Stimulated activated CD8-positive, alpha-beta memory T cell treated with anti-CD3 and anti-CD28 coated beads, Interleukin-15, amount 100 ng/mL, for 48 hours (primary cell): ENCODE results near the gene LDAH.
"Not testable (repeated sequence)": the region's sequence is repeated elsewhere in the genome, so short reads cannot be mapped to it uniquely, and the experiment has no call there.

Experiments used
- DNase-seq, 2 donors: peaks; one replicate each; pipeline ENCODE4 v3.0.0-alpha.2; 2020; ENCODE audit warnings: low read depth in 2 of 2

Gene LDAH

DNA sequence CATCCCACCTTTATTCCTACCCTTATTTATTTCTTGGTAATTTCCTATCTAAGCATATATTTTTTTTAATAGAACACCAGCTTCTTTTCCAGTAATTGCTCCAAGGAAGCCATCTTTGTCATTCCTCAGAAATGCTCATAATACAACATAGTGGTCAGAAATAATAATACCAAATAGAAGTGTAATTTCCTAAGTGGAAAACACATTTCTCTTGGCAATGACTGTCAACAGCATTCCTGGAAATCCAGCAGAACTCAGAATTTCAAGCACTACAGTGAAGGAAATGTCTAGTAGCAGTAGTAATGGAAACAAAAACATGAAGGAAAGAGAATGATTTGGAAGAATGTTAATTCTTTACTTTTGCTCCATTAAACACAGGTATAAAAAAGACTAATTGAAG is 99.4 kb downstream of the LDAH start:
- DNase-seq, result no peak

DNA sequence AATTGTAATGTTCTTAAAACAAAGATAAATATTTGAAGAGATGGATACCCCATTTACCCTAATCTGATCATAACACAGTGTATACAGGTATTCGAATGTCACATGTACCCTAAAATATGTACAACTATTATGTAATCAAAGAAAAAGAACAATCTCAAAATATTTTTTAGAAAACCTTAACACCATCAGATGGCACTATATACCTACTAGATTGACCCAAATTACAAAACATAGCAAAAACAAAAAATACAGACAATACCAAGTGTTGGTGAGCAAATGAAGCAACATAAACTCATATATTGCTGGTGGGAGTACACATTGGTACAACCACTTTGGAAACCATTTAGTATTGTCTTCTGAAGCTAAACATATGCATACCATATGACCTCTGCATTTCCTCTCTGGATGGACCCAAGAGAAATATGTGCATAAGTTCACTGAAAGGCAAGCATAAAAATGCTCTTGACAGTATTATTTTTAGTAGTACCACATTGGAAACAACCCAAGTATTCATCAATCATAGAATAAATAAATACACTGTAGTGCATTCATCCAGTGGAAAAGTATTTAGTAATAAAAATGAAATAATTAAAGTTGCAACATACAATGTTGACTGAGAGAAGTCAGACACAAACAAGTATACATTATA is 100.2 kb downstream of the LDAH start:
- no peak for DNase-seq

DNA sequence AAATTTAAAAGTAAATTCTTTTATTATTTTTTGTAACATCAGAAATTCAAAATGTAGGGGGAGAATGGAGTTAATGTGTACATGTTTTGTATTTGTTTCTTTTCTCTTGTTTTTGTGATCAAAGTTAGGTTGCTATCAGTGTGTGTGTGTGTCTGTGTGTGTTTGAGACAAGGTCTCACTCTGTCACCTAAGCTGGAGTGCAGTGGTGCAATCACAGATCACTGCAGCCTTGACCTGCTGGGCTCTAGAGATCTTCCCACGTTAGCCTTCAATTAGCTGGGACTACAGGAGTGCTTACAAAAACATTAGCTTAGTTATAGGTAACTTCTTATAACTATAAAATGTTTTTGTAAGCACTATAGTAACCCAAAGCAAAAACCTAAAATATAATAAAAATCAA is 105.3 kb downstream of the LDAH start:
- DNase-seq, result no peak

DNA sequence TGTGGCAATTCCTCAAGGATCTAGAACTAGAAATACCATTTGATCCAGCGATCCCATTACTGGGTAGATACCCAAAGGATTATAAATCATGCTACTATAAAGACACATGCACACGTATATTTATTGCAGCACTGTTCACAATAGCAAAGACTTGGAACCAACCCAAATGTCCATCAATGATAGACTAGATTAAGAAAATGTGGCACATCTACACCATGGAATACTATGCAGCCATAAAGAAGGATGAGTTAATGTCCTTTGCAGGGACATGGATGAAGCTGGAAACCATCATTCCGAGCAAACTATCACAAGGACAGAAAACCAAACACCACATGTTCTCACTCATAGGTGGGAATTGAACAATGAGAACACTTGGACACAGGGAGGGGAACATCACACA is 106.7 kb downstream of the LDAH start:
- not testable (repeated sequence) for DNase-seq

DNA sequence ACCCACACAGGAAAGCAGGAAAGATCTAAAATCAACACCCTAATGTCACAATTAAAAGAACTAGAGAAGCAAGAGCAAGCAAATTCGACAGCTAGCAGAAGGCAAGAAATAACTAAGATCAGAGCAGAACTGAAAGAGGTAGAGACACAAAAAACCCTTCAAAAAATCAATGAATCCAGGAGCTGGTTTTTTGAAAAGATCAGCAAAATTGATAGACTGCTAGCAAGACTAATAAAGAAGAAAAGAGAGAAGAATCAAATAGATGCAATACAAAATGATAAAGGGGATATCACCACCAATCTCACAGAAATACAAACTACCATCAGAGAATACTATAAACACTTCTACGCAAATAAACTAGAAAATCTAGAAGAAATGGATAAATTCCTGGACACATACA is 108.5 kb downstream of the LDAH start:
- DNase-seq, result not testable (repeated sequence)

DNA sequence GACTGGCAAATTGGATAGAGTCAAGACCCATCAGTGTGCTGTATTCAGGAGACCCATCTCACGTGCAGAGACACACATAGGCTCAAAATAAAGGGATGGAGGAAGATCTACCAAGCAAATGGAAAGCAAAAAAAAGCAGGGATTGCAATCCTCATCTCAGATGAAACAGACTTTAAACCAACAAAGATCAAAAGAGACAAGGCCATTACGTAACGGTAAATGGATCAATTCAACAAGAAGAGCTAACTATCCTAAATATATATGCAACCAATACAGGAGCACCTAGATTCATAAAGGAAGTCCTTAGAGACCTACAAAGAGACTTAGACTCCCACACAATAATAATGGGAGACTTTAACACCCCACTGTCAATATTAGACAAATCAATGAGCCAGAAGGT is 109.3 kb downstream of the LDAH start:
- DNase-seq, result not testable (repeated sequence)

DNA sequence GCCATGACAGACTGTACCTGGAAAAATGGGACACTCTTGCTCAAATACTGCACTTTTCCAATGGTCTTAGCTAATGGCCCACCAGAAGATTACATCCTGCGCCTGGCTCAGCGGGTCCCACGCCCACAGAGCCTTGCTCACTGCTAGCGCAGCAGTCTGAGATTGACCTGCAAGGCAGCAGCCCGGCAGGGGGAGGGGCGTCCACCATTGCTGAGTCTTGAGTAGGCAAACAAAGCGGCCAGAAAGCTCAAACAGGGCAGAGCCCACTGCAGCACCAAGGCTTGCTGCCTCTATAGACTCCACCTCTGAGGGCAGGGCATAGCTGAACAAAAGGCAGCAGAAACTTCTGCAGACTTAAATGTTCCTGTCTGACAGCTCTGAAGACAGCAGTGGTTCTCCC is 111.3 kb downstream of the LDAH start:
- DNase-seq, result not testable (repeated sequence)

DNA sequence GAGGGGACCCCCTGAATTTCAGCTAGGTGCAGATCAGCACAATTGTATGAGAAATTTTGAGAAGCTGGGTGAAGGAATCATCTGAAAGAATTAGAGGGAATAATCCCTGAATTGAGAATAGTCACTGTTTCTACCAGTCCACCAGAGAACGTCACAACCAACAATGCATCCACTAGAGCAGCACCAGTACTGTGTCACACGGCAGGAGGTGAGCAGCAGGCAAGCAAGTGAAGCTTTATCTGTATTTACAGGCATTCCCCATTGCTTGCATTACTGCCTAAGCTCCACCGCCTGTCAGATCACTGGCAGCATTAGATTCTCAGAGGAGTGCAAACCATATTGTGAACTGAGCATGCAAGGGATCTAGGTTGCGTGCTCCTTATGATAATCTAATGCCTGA is 115.3 kb downstream of the LDAH start:
- no peak for DNase-seq

DNA sequence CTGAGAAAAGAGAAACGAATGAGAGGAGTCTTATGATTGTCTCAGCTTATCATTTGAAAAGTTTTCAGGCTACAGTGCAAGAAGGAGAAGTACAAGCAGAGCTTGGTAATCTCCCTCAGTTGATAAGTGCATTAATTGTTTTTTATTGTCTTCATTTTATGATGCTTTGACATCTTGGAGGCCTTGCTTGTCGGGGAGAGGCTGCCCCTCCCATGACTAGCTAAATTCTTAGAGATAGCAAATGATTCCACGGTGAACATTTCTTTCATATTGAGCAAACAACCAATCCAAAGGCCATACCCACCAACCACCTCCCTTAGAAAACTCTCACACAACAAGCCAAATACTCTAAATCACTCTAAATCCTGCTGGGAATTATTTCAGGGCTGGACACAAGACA is 116.1 kb downstream of the LDAH start:
- DNase-seq, result no peak

DNA sequence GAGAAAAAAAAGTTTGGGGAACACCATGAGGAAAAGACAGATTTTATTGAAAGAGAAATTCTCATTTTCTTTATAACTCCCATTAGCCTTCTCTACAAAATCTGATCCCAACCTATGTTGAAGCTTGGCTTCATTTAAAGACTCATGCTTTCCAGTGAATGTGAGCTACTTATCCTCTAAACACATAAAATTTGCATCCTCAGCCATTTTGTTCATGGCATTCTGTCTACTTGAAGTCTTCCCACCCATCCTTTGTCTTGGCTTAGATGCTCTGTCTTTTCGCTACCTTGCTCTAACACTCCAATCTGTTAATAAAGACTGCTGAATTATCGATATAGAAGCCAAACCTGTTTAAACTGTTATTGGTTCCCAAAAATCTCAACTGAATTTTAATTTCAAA is 116.7 kb downstream of the LDAH start:
- no peak for DNase-seq

DNA sequence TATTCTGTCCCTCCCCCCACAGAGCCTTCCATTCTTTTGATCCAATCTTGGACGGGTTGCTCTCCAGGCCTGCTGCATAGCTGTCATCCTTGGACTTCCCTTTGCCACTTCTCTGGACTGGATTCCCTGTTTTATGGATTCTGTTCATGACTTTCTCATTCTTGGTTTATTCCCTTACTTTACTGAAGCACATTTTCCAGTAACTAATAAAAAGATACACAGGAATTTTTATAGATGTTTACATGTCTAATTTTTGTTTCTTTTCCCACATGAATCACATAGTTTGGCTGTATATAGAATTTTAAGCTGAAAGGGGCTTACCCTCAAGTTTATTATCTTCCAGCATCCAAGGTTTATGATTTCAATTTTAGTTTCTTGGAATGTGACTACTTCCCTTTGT is 118.0 kb downstream of the LDAH start:
- DNase-seq, result no peak

DNA sequence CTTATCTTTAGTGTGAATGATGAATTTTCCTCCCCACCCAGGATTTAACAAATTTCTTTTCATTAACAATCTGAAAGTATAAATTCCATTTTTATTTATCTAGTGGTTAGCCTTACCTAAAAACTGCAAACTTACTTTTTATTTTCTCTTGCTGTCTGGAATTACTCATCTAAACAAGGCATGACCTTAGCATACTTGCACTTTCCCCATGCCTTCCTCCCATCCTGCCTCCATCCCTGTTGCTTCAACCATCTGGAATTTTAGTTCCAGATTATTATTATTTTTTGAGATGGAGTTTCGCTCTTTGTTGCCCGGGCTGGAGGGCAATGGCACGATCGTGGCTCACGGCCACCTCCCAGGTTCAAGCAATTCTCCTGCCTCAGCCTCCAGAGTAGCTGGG is 120.3 kb downstream of the LDAH start:
- no peak for DNase-seq

DNA sequence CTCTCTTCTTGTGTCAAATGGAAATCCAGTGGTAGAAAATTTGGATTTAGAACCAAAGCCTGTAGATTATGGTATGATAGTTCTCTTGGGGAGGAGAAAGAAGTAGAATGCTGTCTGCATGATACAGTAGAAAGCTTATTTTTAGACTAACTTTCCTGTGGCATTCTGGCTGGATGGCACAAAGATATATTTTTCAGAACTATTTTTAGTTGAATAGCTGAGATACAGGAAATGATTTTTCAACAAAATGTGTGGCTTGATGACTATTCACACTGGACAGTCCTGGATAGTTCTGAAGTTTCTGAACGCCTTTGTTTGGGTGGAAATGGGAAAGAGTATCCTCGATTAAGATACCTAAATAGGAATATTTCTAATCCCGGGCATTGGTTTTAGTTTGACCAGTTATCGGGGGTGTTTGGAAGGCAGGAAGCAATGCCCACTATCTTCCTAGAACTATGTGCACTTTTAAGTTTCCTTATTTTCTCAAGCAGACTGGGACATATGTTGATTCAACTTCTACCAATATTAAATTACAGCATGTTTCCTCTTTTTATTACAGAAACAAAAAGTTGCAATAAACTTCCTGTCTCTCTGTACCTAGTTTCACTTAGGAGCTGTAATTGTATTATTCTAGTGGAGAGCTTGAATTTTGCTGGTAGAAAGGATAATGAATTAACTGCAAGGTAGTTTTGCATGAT is 123.8 kb downstream of the LDAH start:
- no peak for DNase-seq

DNA sequence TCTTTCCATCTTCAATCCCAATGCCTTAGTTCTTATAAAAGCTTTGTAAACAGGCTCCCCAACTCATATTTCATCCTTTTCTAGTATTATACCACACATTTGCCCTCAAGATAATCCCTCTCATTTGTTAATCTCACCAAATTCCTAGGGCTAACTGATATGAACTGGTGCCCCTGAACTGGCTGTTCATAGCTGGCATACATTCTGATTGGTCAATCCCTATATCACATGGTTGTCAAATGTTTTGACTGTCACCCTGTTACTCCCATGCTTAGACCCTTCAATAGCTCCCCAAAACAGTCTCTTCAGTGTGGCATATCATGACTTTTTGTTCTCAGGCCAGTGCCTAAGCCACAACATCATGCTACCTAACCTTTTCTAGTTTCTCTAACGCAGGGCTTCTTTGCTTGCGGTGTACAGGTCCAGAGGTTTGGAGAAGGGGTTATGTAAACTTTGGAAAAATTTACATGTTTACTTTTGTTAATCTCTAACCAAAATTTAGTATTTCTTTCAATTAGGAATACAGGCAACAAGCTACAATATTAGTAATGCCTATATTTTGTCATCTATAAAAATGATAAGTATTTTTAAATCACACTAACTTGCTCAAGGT is 125.5 kb downstream of the LDAH start:
- no peak for DNase-seq

DNA sequence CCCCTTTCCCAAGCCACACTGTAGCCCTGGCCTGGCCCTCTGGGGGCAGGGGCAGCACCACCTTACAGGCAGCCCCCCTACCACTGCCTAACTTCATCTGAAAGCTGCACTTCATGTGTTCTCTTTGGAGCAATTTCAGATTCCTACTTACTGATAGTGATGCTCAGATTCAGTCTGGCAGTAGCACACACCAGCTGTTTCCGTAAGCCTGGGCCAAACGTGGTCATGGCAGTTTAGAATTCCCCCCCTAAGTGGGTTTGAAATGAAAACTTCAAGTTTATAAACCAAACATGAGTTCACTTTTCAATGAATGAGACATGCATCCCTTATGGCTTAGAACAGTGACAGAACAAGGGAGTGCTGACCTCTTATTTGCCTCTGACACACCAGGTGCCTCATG is 126.5 kb downstream of the LDAH start:
- DNase-seq, result no peak

DNA sequence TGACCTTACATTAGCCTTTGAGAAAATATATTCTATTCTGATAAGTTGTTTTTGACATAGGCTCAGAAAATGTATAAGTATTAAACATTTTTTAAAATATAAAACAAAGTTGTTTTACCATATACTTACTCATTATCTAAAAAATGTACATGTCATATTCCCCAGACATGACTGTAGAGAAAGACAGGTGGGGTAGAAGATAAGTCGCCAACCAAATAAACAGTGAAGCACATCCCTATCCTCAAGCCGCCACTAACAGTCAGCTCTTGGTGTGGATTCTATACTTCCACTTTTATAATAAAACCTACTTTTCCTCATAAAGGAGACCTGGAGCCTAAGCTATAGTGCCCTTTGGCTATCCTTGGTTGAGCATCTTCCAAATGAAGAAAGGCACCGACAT is 129.6 kb downstream of the LDAH start:
- DNase-seq, result no peak

DNA sequence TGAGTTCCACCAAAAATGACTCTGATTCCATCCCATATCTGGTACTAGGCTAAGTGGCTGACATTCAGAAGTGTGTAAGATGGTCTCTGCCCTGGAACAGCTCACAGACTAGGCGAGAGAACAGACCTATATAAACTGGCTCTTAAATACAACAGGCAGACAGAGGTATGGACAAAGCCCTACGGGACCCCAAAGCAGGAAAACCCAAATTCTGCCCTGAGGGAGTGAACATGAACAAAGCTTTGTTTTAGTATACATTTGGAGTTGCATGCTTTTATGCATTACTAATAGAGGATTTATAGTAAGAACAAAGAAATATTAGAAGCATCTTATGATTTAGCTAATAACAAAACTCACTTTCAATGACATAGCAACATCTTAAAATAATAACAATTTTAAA is 130.8 kb downstream of the LDAH start:
- DNase-seq, result no peak

DNA sequence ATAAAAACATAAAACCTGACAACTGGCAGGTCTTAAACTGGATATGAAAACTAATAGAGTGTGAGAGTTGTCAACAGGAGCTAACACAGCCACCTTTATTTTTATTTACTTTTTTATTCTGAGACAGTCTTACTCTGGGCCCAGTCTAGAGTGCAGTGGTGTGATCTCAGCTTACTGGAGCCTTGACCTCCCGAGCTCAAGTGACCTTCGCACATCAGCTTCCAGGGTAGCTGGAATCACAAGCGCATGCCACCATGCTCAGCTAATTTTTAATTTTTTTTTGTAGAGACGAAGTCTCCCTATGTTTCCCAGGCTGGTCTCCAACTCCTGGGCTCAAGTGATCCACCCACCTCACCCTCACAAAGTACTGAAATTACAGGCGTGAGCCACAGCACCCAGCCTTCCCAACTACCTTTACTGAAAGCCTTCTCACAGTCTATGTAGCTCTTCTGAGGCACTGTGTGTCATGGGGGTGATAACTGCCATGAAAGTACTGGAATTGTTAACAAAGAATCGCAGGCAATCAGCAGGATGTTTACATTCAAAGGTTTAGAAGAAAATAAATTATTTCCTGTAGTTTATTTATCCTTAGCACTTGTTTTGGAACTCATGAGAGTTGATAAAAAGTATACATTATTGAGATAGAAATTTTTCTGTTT is 131.7 kb downstream of the LDAH start:
- DNase-seq, result no peak

DNA sequence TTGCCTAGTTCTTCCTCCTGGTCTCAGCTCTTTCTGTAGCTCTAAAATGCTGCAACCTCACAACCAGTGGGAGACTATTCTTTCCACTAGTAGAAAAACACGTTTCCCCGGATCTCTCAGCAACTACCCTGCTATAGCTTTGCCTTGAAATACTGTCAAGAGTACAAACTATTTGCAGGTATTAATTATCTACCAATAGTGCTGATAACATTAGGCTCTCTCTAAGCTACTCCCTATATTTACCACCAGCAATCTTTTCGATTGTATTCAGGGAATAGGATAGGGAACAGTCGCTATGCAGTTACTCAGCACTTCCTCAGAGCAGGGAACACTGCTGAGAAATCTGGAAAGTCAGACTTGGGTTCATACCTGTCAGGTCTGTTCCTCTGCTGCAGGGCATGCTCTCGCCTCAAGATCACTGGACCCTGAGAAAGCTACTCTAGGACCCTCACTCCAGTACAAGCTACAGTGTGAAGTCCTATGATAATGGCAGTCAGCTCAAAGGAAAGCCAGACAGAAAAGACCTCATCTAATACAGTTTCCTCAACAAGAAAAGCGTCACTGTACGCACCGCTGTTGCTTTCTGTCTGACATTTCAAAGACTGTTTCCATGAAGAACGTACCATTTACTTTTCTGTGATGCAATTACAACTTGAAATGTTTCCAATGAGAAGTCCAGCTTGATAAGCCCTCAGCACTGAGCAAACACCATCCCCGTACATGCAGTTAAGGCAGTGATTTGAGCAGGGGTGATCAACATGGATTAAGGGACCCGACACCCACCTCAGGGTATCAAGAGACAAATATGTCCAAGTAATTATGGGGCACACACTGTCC is 133.3 kb downstream of the LDAH start:
- no peak for DNase-seq

DNA sequence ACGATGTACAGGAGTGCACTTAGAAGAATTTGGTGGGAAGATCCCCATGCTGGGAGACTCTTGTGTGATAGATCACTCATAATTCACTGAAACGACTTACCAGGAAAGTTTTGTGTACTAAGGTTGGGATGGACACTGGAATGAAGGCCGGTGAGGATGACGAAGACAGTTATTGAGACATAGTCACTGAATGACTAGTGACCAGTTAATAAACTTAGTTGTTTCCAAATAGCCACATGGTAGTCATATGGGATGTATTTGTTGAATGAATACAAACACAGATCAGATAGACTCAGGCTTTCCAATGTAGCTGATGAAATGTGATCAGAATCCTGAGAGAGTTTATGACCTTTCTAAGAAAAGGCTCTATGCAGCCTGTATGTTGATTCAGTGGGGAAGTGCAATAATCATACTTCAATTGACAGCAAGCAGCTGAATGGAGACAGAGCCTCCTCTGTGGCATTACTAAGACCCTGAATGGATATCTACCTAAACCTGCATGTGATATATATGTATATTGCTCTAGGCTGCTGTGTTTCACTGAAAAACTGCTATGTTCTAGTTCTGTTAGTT is 135.6 kb downstream of the LDAH start:
- DNase-seq, result no peak

DNA sequence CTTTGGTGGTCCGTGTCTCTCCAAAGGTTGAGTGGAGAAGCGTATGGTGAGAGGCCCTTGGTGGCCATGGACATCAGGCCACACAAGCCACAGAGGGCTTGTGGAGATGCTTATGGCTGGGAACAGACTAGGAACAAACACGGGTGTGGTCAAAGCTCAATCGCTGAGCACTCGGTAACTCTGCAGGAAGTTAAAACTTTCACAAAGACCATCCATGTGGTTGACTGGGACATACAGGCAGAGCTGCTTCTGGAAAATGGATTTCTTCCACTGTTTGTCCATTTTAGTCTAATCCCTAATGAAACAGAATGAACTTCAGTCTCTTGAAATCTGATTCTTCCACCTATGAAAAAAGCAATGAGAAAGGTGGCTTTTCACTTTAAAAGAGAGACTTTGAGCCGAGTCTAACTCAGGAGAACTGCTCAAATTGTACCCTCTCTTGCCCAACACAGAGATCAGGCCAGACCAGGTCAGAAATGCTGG is 138.3 kb downstream of the LDAH start:
- no peak for DNase-seq
